Activated naive CD8-positive, alpha-beta T cell treated with anti-CD3 and anti-CD28 coated beads, Interleukin-2, amount 50 U/mL, for 24 hours (primary cell): ENCODE measurements around the gene SERTAD2.

Source experiments
- ATAC-seq: fragments of 150-1000 bp; cut with Tn5 transposase; one replicate; pipeline ENCODE4 v1.10.0; 2021
- DNase-seq: peaks from one replicate; pipeline ENCODE4 v3.0.0; 2021
- H3K27ac Mint-ChIP-seq: one replicate; pipeline ENCODE4 v1.8.0; 2021; ENCODE audit warnings: mild to moderate bottlenecking, mixed read lengths
- H3K27me3 Mint-ChIP-seq: one replicate; pipeline ENCODE4 v1.8.0; 2021; ENCODE audit warnings: mixed read lengths
- H3K36me3 Mint-ChIP-seq: one replicate; pipeline ENCODE4 v1.8.0; 2021; ENCODE audit warnings: low read depth, mixed read lengths
- H3K4me1 Mint-ChIP-seq: one replicate; pipeline ENCODE4 v1.8.0; 2021; ENCODE audit warnings: mixed read lengths
- H3K4me3 Mint-ChIP-seq: one replicate; pipeline ENCODE4 v1.8.0; 2021; ENCODE audit warnings: mild to moderate bottlenecking, moderate library complexity, mixed read lengths
- H3K9me3 Mint-ChIP-seq: one replicate; pipeline ENCODE4 v1.8.0; 2021; ENCODE audit warnings: mixed read lengths

Gene SERTAD2

DNA sequence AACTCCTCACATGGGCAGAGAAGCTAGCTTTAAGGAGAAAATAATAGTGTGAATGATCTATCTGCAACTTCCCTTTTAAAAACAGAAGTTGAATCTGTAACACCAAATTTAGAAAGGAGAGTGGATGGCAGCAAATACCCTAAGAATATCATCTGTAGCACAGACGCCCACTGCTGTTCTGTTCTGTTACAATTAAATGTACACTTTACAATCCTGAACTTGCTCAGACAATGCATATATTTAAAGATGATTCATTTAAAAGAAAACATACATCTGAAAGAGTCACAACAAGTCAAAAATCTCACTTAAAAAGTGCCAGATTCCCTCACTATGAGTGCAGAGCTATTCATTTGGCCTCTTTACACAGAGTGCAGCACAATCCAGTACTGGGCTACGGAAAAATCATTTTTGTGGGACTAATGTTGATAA is 8.0 kb upstream of the SERTAD2 start:
- ATAC-seq = no peak
- Mint-ChIP-seq H3K36me3 (no peaks in the 10 kb centered on the region), H3K27me3 (no peaks in the 10 kb centered on the region), H3K9me3 (no peaks in the 10 kb centered on the region), H3K27ac (no peak overlapping the region), H3K4me3 (no peak overlapping the region), H3K4me1 (peaks cover 71% of the 10 kb centered on the region)
- DNase-seq = no peak

DNA sequence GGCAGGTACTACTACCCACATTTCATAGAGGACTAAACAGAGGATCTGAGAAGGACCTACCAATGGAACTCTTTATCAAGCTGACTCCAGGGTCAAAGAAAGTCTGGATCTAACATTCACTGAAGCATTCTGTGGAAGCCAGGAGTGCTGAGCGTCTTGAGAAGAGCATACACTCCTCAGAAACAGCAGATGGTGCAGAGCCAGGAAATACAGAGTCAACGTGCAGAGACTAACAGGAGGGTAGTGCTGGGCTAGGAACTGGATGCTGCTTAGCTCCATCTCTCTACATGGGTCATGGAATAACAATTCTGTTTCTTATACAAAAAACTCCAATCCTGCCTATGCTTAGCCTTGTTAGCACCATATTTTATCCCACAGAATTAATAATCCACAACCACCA is 5.5 kb upstream of the SERTAD2 start:
- H3K4me1 Mint-ChIP-seq = peaks cover 80% of the 10 kb centered on the region
- H3K9me3 Mint-ChIP-seq = no peaks in the 10 kb centered on the region
- no peaks in the 10 kb centered on the region for H3K27me3 Mint-ChIP-seq
- no peak for ATAC-seq
- H3K27ac Mint-ChIP-seq = peak overlapping the region; percentile 1
- no peak overlapping the region for H3K4me3 Mint-ChIP-seq
- no peak for DNase-seq
- H3K36me3 Mint-ChIP-seq = no peaks in the 10 kb centered on the region

DNA sequence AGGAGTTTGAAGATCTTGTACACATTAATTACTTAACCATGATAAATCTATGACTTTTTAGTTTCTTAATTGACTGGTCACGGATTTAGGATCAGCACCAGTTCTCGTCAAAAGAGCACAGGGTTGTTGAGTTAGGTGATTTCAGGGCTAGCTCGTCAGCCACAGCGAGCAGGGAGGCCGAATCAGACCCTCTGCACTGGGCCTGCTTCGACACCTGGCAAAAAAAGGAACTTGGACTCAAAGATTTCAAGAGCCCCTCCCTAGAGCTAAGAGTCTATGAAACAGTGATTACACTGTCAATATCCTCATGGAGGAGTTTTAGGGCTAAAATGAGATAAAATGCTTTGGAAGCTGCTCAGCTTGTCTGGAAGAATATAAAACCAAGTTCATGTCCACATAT is 4.6 kb upstream of the SERTAD2 start:
- ATAC-seq (no peak), DNase-seq (no peak)
- Mint-ChIP-seq H3K36me3 (no peaks in the 10 kb centered on the region), H3K27ac (no peak overlapping the region), H3K4me1 (peaks cover 76% of the 10 kb centered on the region), H3K27me3 (no peaks in the 10 kb centered on the region), H3K4me3 (no peak overlapping the region), H3K9me3 (no peaks in the 10 kb centered on the region)

DNA sequence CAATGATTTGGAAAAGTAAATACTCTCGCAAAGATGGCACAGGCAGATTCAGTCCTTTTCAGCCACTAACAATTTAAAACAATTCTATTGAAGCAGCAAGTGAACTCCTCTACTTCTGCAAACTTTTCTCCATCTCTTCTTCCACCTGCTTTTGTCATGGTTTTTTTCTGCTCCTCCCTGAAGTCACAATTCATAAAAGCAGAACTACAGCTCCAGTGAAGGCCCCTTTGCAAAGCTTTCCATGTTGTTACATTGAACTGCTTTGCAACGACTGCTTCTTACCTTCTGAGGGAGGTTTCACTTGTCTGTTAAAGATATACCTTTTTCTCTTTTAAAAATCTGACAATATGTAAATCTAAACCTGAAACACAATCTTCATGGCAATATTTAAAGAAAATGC is 3.7 kb upstream of the SERTAD2 start:
- Mint-ChIP-seq H3K9me3 (no peaks in the 10 kb centered on the region), H3K27me3 (no peaks in the 10 kb centered on the region), H3K4me1 (peaks cover 74% of the 10 kb centered on the region), H3K36me3 (no peaks in the 10 kb centered on the region), H3K4me3 (no peak overlapping the region), H3K27ac (no peak overlapping the region)
- DNase-seq (no peak), ATAC-seq (no peak)

DNA sequence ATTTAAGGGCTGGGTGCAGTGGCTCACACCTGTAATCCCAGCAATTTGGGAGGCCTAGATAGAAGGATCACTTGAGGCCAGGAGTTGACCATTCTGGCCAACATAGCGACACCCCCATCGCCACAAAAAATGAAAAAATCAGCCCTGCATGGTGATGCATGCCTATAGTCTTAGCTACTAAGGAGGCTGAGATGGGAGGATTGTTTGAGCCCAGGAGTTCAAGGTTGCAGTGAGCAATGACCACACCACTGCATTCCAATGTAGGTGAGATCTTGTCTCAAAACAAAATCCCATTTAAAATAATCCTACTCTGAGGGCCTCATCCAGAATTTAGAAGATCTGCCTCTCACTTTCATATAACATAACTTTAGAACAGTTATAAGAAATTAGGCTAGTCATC is 2.7 kb upstream of the SERTAD2 start:
- Mint-ChIP-seq H3K9me3 (no peaks in the 10 kb centered on the region), H3K4me3 (no peak overlapping the region), H3K4me1 (peaks cover 77% of the 10 kb centered on the region), H3K27me3 (no peaks in the 10 kb centered on the region), H3K36me3 (no peaks in the 10 kb centered on the region), H3K27ac (peak overlapping the region; percentile 88)
- ATAC-seq (no peak), DNase-seq (no peak)

DNA sequence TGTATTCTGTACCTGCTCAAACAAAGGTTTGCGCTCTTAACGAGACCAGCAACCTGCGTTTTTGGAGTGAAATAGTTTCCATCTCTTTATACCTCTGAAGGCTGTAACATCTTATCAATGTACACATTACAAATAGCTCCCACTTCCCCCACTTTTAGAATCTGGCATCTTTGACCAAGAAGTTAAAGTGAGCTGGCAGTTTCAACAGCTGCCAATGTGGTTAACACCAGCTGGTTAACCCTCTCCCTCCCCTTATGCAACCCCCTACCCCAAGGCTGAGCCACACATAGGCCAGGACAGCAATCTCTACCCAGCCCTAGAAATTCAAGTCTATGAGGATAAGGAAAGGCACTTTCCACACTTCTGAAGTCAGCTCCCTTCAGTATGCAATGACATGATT is 2.2 kb upstream of the SERTAD2 start:
- Mint-ChIP-seq H3K4me3 (peak overlapping the region; percentile 78), H3K27ac (peak overlapping the region; percentile 88), H3K27me3 (no peaks in the 10 kb centered on the region), H3K9me3 (no peaks in the 10 kb centered on the region), H3K36me3 (no peaks in the 10 kb centered on the region), H3K4me1 (peaks cover 80% of the 10 kb centered on the region)
- DNase-seq (peak; percentile 41), ATAC-seq (peak; percentile 4)

DNA sequence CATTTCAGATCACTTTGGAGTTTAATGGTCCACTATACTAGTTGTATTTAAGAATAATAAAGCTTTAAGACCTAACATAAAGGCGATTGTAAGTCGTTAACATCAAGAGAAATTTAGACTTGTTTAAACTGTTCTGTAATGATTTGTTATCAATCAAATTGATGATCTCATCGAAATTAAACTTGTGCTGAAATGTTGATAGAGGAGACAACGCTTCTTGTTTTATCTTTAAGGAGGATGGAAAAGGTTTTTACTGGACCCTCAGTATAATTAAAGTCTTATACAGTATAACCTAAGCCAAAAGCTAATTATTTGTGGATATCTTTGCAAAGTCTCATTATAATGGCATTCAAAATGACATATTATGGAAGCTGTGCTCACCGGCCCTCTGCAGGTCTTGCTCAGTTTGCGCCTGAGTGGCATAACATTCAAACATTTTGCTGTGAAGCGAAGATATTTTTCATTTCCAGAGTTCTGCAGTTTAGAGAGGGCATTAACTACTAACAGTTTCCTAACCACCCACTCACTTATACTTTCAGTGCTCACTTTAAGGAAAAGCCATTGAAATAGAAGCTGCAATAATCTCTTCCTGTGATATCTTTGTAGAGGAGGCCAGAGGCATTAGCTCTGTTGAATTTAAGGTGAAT is 1.4 kb upstream of the SERTAD2 start:
- Mint-ChIP-seq H3K27ac (peak overlapping the region; percentile 88), H3K4me1 (peaks cover 83% of the 10 kb centered on the region), H3K27me3 (no peaks in the 10 kb centered on the region), H3K9me3 (no peaks in the 10 kb centered on the region), H3K4me3 (peak overlapping the region; percentile 78), H3K36me3 (no peaks in the 10 kb centered on the region)
- DNase-seq (peak; percentile 39), ATAC-seq (peak; percentile 43)

DNA sequence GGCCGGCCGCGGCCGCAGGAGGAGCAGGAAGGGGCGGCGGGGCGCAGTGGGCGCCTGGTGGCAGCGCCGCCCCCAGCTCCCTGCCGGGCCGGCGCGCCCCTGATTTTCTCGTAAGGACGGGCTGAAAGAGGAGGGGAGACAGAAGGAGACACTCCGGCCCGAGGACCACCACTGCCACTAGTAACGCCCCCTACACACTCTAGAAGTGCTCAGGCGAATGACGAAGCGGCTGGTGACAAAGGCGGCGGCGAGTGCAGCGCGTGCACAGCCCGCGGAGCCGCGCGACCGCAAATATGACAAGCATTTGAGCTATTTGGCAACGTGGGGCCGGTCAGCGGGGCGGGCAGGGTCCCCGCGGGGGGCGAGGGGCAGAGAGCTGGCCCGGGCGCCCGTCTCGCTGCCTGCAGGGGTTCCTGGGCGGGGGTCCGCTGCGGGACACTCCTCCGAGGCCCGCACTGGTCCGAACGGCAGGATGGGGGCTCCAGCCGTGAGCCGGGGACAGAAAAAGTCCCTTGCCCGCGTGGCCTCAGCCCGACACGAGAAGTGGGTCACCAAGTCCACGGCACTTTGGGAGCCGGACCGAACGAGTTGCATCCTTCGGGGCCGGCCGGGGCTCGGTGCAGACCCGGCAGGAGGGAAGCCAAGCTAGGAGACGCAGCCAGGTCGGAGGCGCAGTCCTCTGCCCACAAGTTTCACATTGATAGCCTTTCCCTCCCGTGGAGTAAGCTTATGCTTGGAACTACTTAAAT is 524 bp upstream of the SERTAD2 start:
- peak; percentile 59 for ATAC-seq
- peaks cover 83% of the 10 kb centered on the region for H3K4me1 Mint-ChIP-seq

DNA sequence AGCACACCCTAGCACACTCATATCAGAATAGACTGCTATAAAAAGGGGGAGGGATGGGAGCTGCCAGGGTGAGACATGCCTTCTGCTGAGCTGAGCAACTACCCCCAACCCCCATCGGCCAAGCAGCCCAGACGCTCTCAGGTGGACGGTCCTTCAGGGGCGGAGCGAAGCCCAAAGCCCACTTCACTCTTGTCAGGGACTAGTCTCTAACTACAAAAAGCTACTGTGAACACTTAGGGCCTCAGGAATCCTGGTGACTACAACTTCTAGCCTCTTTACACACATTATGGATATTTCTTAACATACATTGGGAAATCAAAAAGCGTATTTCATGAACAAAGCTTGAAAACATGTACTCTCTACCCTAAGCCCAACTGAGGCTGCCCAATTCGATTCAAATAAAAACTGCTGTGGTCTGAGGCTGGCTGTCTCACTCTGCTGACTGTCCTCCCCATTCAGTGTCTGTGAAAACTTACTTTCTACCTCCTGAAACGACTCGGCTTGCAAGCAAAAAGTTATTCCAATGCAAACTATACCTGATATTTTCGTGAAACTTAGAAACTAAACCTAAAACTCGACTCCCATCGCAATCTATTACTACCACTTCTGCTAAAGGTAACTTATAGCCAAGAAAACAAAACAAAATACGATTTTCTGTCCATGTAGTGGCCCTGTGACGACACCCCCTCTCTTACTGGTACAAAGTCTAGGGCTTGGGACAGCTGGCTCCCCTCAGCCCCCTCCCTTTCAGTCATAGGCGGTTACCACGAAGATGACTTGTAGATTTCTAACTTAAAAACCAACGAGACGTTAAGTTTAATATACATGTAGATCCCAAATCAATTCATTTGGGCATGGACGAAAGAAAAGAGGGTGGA is 1.2 kb downstream of the SERTAD2 start:
- Mint-ChIP-seq H3K27me3 (no peaks in the 10 kb centered on the region), H3K36me3 (no peaks in the 10 kb centered on the region), H3K27ac (peak overlapping the region; percentile 87), H3K4me1 (peaks cover 82% of the 10 kb centered on the region), H3K4me3 (peak overlapping the region; percentile 87), H3K9me3 (no peaks in the 10 kb centered on the region)
- ATAC-seq (no peak), DNase-seq (peak; percentile 34)

More for the DNA sequence above, 524 bp upstream of the SERTAD2 start:
- H3K27ac Mint-ChIP-seq = peak overlapping the region; percentile 88
- H3K36me3 Mint-ChIP-seq = no peaks in the 10 kb centered on the region
- H3K4me3 Mint-ChIP-seq = peak overlapping the region; percentile 78
- no peaks in the 10 kb centered on the region for H3K27me3 Mint-ChIP-seq
- DNase-seq = peak; percentile 74
- no peaks in the 10 kb centered on the region for H3K9me3 Mint-ChIP-seq

DNA sequence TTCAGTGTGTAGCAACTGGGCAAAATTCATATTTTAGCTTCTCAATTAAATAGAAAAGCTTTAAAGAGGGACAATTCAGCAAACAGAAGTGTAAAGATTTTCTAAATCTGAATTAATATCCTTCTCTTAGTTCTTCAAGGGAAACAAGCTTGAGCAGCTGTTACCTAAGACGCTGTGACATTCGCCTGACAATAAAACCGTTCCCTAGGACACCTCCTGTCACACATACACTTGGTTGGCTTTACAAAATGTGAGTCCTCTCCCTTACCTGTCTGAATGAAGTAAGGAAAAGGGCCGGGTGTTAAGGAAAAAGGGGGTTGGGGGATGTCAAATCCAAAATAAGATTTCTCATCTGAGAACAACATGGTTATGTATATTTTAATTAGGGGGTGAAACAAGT is 2.1 kb downstream of the SERTAD2 start:
- no peaks in the 10 kb centered on the region for H3K27me3 Mint-ChIP-seq
- peak overlapping the region; percentile 87 for H3K4me3 Mint-ChIP-seq
- no peaks in the 10 kb centered on the region for H3K9me3 Mint-ChIP-seq
- no peaks in the 10 kb centered on the region for H3K36me3 Mint-ChIP-seq
- ATAC-seq = no peak
- H3K27ac Mint-ChIP-seq = peak overlapping the region; percentile 87
- peaks cover 82% of the 10 kb centered on the region for H3K4me1 Mint-ChIP-seq
- no peak for DNase-seq

DNA sequence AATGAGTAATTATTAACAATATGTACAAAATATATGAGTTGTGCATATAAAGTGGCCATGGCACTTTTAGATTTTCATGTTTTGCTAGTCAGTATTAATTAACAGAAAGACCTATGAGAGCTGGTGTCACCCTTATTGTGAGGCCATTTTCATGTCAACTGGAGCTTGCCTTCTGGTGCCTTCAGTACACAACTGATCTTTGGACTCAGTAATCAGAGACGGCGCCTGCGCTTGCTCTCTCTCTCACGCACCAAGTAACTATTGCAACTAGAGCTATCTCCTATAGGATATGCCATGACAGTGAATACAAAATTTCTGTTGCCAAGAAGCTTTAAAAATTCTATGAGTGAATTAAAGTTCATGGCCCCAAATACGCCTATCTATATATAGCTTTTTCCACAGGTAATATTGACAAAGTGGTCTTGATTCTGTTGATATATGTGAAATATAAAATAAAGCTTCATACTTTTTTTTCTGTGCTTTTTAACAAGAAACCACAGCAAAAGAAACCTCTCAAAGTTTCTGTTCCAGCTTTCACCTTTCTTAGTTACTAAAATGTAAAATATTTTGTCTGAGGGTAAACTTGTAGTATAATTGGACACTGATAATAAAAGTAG is 2.9 kb downstream of the SERTAD2 start:
- no peaks in the 10 kb centered on the region for H3K36me3 Mint-ChIP-seq
- peaks cover 82% of the 10 kb centered on the region for H3K4me1 Mint-ChIP-seq
- H3K27ac Mint-ChIP-seq = no peak overlapping the region
- DNase-seq (no peak), ATAC-seq (no peak)
- peak overlapping the region; percentile 10 for H3K4me3 Mint-ChIP-seq
- H3K9me3 Mint-ChIP-seq = no peaks in the 10 kb centered on the region
- H3K27me3 Mint-ChIP-seq = no peaks in the 10 kb centered on the region

DNA sequence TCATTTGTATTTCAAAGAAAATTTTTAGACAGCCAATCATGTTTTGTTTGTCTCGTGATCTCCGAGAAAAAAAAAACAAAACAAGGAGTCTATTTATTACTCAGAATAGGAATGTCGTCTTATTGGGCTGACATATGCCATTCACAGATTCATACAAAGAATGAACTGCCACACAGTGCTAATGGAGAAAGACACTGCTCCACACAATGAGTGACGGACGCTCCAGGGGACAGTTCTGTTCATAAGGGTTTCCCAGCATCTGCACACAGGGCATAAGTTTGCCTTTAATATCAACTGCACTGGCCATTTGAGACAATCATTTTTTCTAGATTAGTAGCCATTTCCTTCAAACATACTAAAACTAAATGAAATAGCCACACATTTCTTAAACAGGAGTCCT is 3.4 kb downstream of the SERTAD2 start:
- Mint-ChIP-seq H3K27me3 (no peaks in the 10 kb centered on the region), H3K9me3 (no peaks in the 10 kb centered on the region), H3K4me3 (no peak overlapping the region), H3K4me1 (peaks cover 80% of the 10 kb centered on the region), H3K36me3 (no peaks in the 10 kb centered on the region), H3K27ac (no peak overlapping the region)
- no peak for ATAC-seq
- no peak for DNase-seq

DNA sequence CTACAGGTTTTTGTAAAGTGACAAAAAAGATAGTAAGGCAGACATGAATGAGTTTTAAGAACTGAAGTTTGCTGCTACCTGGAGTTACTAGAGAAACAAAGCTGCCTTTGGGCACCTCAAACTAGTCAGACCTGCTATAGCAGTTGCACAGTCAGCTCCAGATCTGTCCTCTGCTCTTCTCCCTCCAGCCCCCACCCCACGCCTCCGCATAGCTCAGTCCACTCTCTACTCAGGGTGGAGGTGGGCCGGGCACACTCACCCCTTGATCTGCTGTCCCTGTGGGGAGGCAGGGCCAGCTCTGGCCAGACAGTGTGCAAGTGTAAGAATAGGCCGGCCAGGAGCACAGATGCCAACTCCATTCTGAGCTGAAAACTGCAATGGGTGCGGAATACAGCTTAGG is 4.1 kb downstream of the SERTAD2 start:
- peak overlapping the region; percentile 83 for H3K27ac Mint-ChIP-seq
- peak overlapping the region; percentile 50 for H3K4me3 Mint-ChIP-seq
- H3K4me1 Mint-ChIP-seq = peaks cover 80% of the 10 kb centered on the region
- no peaks in the 10 kb centered on the region for H3K9me3 Mint-ChIP-seq
- ATAC-seq (no peak), DNase-seq (no peak)
- H3K27me3 Mint-ChIP-seq = no peaks in the 10 kb centered on the region
- H3K36me3 Mint-ChIP-seq = no peaks in the 10 kb centered on the region

DNA sequence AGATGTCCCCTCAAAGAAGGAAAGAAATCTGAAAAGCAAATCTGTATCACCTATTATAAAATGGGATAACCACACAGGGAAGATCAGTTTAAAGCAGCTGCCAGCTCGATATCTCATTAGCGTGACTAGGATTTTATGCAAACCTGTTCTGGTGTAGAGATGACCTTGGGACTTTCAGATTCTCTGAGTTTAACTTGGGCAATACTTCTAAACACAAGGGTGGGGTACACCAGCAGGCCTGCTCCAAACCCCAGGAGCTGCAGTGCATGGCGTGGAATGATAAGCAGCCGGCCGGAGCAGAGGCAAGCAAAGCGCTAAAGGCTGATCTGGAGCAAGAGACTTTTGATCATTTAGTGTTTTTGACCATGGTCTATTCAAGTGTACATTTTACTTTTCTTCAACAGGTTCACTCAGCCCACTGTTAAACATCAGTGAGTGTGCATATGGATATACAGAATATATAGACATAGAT is 4.7 kb downstream of the SERTAD2 start:
- no peak overlapping the region for H3K27ac Mint-ChIP-seq
- no peak overlapping the region for H3K4me3 Mint-ChIP-seq
- H3K27me3 Mint-ChIP-seq = no peaks in the 10 kb centered on the region

More for the DNA sequence above, 4.7 kb downstream of the SERTAD2 start:
- Mint-ChIP-seq H3K9me3 (no peaks in the 10 kb centered on the region), H3K4me1 (peaks cover 82% of the 10 kb centered on the region), H3K36me3 (no peaks in the 10 kb centered on the region)
- no peak for ATAC-seq
- no peak for DNase-seq
